ENCODE measurements around the gene TCEAL9.

TCEAL9 gene

DNA sequence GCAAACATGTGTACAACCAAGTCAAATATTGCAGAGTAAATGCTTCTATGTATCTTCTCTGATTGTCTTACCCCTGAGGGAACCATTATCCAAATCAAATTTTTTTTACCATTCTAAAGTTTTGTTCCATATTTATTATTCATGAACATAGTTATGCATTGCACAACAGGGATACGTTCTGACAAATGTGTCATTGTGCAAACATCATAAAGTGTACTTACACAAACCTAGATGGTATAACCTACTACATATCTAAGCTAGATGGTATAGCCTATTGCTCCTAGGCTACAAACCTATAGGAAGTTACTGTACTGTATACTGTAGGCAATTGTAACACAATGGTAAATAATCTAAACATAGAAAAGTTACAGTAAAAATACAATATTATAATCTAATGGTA lies 43.4 kb downstream of the TCEAL9 start:
- no peaks in the 10 kb centered on the region for H3K79me2 ChIP-seq
- H3K9ac ChIP-seq, result no peak overlapping the region
- H3K4me2 ChIP-seq (ENCODE audit: low read length), result no peak overlapping the region
- no peaks in the 10 kb centered on the region for H3K27me3 ChIP-seq (ENCODE audit: control insufficient read depth, insufficient read depth, low read length)
- no peak overlapping the region for H3K4me3 ChIP-seq (ENCODE audit: low read depth, low read length)
- no peaks in the 10 kb centered on the region for H3K36me3 ChIP-seq (ENCODE audit: control insufficient read depth, insufficient read depth, low read length)
- no peak overlapping the region for H3K27ac ChIP-seq
- no peak overlapping the region for H2AFZ ChIP-seq
- TF ChIP-seq CTCF (IDR thresholded peaks at IDR 0.05), result no peak
- no peaks in the 10 kb centered on the region for H3K9me3 ChIP-seq (ENCODE audit: control insufficient read depth, low read length)
- no peaks in the 10 kb centered on the region for H3K4me1 ChIP-seq

- Histone ChIP-seq H3K4me2 (ENCODE audit: low read length) (no peak overlapping the region), H3K79me2 (no peaks in the 10 kb centered on the region), H3K9ac (no peak overlapping the region), H3K4me1 (no peaks in the 10 kb centered on the region), H2AFZ (no peak overlapping the region), H3K27me3 (ENCODE audit: control insufficient read depth, insufficient read depth, low read length) (no peaks in the 10 kb centered on the region), H3K27ac (no peak overlapping the region), H3K36me3 (ENCODE audit: control insufficient read depth, insufficient read depth, low read length) (no peaks in the 10 kb centered on the region), H3K9me3 (ENCODE audit: control insufficient read depth, low read length) (no peaks in the 10 kb centered on the region), H3K4me3 (ENCODE audit: low read depth, low read length) (no peak overlapping the region)
- no peak for TF ChIP-seq CTCF (IDR thresholded peaks at IDR 0.05)
Observed at GRCh38 chrX:103400931-103401330, 44.6 kb downstream of the TCEAL9 start.

- no peaks in the 10 kb centered on the region for H3K79me2 ChIP-seq
- H3K4me2 ChIP-seq (ENCODE audit: low read length), result peak overlapping the region; percentile 76
- peak overlapping the region; percentile 63 for H3K4me3 ChIP-seq (ENCODE audit: low read depth, low read length)
- no peaks in the 10 kb centered on the region for H3K4me1 ChIP-seq
- H3K36me3 ChIP-seq (ENCODE audit: control insufficient read depth, insufficient read depth, low read length), result no peaks in the 10 kb centered on the region
- no peaks in the 10 kb centered on the region for H3K27me3 ChIP-seq (ENCODE audit: control insufficient read depth, insufficient read depth, low read length)
- no peak overlapping the region for H3K9ac ChIP-seq
- TF ChIP-seq CTCF (IDR thresholded peaks at IDR 0.05), result no peak
- no peaks in the 10 kb centered on the region for H3K9me3 ChIP-seq (ENCODE audit: control insufficient read depth, low read length)
- peak overlapping the region; percentile 81 for H2AFZ ChIP-seq
- peak overlapping the region; percentile 77 for H3K27ac ChIP-seq
Observed at GRCh38 chrX:103404231-103405008, 48.1 kb downstream of the TCEAL9 start.

DNA sequence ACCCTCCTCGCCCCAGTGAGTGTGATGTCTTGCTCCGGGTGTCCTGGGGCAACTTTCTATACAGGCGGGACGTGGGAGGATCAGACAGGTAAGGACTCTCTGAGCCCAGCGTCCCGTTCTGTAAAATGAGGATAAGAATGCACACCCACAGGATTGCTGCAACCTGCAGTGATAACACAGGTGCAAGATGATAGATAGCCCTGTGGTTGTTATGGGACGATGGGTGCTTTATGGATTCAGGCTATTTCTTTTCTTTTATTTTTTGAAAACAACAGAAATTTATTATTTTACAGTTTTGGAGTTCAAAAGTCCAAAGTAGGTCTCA lies 48.7 kb downstream of the TCEAL9 start:
- Histone ChIP-seq H3K4me1 (no peaks in the 10 kb centered on the region), H3K9ac (no peak overlapping the region), H3K27ac (peak overlapping the region; percentile 77), H3K79me2 (no peaks in the 10 kb centered on the region), H3K4me2 (ENCODE audit: low read length) (peak overlapping the region; percentile 76), H3K27me3 (ENCODE audit: control insufficient read depth, insufficient read depth, low read length) (no peaks in the 10 kb centered on the region), H2AFZ (peak overlapping the region; percentile 81), H3K9me3 (ENCODE audit: control insufficient read depth, low read length) (no peaks in the 10 kb centered on the region), H3K4me3 (ENCODE audit: low read depth, low read length) (peak overlapping the region; percentile 63), H3K36me3 (ENCODE audit: control insufficient read depth, insufficient read depth, low read length) (no peaks in the 10 kb centered on the region)
- no peak for TF ChIP-seq CTCF (IDR thresholded peaks at IDR 0.05)

- Histone ChIP-seq H3K9me3 (ENCODE audit: control insufficient read depth, low read length) (no peaks in the 10 kb centered on the region), H3K4me1 (no peaks in the 10 kb centered on the region), H2AFZ (no peak overlapping the region), H3K27me3 (ENCODE audit: control insufficient read depth, insufficient read depth, low read length) (no peaks in the 10 kb centered on the region), H3K36me3 (ENCODE audit: control insufficient read depth, insufficient read depth, low read length) (no peaks in the 10 kb centered on the region), H3K27ac (no peak overlapping the region), H3K9ac (no peak overlapping the region), H3K4me2 (ENCODE audit: low read length) (no peak overlapping the region), H3K4me3 (ENCODE audit: low read depth, low read length) (no peak overlapping the region), H3K79me2 (no peaks in the 10 kb centered on the region)
- no peak for TF ChIP-seq CTCF (IDR thresholded peaks at IDR 0.05)
Observed at GRCh38 chrX:103406256-103406655, 50.0 kb downstream of the TCEAL9 start.

Measured in parathyroid adenoma (tissue), 2 donors.